Neural progenitor cell (in vitro differentiated cells): ENCODE measurements around the gene PLA2G4B.

Experiments
- EZH2phosphoT487 ChIP-seq: fragments of 200-600 bp; sonication (generic); IDR thresholded peaks from 2 replicates; pipeline ENCODE4 v1.6.1; 2017; ENCODE audit warnings: antibody characterized with exemption
- TF ChIP-seq, protein P1 (sequence below): fragments of 200-600 bp; sonication (generic); IDR thresholded peaks from 2 replicates; pipeline ENCODE4 v1.5.1; 2017; ENCODE audit warnings: antibody characterized with exemption, mild to moderate bottlenecking

DNA sequence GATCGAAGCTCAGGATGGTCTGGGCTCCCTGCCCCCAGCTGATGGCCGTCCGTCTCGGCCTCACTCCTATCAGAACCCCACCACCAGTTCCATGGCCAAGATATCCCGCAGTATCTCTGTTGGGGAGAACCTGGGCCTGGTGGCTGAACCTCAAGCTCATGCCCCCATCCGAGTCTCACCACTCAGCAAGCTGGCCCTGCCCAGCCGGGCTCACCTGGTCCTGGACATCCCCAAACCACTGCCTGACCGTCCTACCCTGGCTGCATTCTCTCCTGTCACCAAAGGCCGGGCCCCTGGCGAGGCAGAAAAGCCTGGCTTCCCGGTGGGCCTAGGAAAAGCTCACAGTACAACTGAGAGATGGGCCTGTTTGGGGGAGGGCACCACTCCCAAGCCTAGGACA lies 15.1 kb upstream of the PLA2G4B start:
- TF ChIP-seq, protein P1, sequence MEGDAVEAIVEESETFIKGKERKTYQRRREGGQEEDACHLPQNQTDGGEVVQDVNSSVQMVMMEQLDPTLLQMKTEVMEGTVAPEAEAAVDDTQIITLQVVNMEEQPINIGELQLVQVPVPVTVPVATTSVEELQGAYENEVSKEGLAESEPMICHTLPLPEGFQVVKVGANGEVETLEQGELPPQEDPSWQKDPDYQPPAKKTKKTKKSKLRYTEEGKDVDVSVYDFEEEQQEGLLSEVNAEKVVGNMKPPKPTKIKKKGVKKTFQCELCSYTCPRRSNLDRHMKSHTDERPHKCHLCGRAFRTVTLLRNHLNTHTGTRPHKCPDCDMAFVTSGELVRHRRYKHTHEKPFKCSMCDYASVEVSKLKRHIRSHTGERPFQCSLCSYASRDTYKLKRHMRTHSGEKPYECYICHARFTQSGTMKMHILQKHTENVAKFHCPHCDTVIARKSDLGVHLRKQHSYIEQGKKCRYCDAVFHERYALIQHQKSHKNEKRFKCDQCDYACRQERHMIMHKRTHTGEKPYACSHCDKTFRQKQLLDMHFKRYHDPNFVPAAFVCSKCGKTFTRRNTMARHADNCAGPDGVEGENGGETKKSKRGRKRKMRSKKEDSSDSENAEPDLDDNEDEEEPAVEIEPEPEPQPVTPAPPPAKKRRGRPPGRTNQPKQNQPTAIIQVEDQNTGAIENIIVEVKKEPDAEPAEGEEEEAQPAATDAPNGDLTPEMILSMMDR: no peak
- TF ChIP-seq EZH2phosphoT487: no peak
